ENCODE results near the gene MAVS.

DNA sequence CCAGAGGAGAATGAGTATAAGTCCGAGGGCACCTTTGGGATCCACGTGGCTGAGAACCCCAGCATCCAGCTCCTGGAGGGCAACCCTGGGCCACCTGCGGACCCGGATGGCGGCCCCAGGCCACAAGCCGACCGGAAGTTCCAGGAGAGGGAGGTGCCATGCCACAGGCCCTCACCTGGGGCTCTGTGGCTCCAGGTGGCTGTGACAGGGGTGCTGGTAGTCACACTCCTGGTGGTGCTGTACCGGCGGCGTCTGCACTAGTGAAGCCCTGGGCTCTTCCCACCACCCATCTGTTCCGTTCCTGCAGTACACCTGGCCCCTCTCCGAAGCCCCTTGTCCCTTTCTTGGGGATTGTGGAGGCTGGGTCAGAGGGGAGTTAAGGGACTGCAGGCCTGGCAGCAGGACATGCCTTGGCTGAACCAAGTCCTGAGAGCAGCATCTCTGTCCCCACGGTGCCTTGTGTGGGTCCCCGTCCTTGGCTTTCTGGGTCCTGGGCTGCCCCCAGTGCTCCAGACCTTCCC lies 19.3 kb downstream of the MAVS start:
- TF ChIP-seq, protein P1, sequence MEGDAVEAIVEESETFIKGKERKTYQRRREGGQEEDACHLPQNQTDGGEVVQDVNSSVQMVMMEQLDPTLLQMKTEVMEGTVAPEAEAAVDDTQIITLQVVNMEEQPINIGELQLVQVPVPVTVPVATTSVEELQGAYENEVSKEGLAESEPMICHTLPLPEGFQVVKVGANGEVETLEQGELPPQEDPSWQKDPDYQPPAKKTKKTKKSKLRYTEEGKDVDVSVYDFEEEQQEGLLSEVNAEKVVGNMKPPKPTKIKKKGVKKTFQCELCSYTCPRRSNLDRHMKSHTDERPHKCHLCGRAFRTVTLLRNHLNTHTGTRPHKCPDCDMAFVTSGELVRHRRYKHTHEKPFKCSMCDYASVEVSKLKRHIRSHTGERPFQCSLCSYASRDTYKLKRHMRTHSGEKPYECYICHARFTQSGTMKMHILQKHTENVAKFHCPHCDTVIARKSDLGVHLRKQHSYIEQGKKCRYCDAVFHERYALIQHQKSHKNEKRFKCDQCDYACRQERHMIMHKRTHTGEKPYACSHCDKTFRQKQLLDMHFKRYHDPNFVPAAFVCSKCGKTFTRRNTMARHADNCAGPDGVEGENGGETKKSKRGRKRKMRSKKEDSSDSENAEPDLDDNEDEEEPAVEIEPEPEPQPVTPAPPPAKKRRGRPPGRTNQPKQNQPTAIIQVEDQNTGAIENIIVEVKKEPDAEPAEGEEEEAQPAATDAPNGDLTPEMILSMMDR (IDR thresholded peaks at IDR 0.05; ENCODE audit: borderline replicate concordance, extremely low read depth, low read length, poor library complexity, severe bottlenecking), result no peak
- TF ChIP-seq EZH2 (IDR thresholded peaks at IDR 0.05; ENCODE audit: borderline replicate concordance, low read depth, low read length, severe bottlenecking), result no peak

Measured in DND-41 (cell line).